Neutrophil (primary cell): ENCODE measurements around the gene SOD1.

Experiments used
- H3K27ac ChIP-seq: fragments of 200-600 bp; sonication (generic); 2 replicates; pipeline ENCODE4 v1.5.1; 2016; ENCODE audit warnings: mild to moderate bottlenecking, moderate library complexity
- H3K27me3 ChIP-seq: fragments of 200-600 bp; sonication (generic); 2 replicates; pipeline ENCODE4 v1.6.0; 2016; ENCODE audit warnings: mild to moderate bottlenecking
- H3K36me3 ChIP-seq: fragments of 200-600 bp; sonication (generic); 2 replicates; pipeline ENCODE4 v1.5.1; 2017
- H3K4me1 ChIP-seq, 2 experiments: fragments of 200-600 bp in 1 of 2; sonication (generic) in 1 of 2; 1 replicate in 1 of 2; 2 replicates in 1 of 2; pipeline versions ENCODE4 v1.5.1 to v1.6.1; 2013 to 2016; ENCODE audit warnings: low read depth in 1 of 2, low read length in 1 of 2, mild to moderate bottlenecking in 1 of 2, moderate library complexity in 1 of 2; ENCODE audit not compliant: control insufficient read depth in 1 of 2, insufficient read depth in 1 of 2
- H3K4me3 ChIP-seq, 2 experiments: fragments of 200-600 bp in 1 of 2; sonication (generic) in 1 of 2; 1 replicate in 1 of 2; 2 replicates in 1 of 2; pipeline ENCODE4 v1.5.1; 2013 to 2016; ENCODE audit warnings: low read depth in 1 of 2, low read length in 1 of 2, mild to moderate bottlenecking in 1 of 2, moderate library complexity in 1 of 2
- H3K9me3 ChIP-seq: fragments of 200-600 bp; sonication (generic); 2 replicates; pipeline ENCODE4 v1.5.1; 2016
- TF ChIP-seq, protein P1 (sequence below): fragments of 200-600 bp; sonication (generic); IDR thresholded peaks from 2 replicates; pipeline ENCODE4 v1.5.1; 2016; ENCODE audit warnings: antibody characterized with exemption

The SOD1 gene

DNA sequence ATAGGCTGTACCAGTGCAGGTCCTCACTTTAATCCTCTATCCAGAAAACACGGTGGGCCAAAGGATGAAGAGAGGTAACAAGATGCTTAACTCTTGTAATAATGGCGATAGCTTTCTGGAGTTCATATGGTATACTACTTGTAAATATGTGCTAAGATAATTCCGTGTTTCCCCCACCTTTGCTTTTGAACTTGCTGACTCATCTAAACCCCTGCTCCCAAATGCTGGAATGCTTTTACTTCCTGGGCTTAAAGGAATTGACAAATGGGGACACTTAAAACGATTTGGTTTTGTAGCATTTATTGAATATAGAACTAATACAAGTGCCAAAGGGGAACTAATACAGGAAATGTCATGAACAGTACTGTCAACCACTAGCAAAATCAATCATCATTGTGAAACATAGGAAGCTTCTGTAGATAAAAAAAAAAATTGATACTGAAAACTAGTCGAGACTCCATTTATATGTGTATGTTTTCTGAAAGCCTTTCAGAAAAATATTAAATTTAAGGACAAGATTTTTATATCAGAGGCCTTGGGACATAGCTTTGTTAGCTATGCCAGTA is 7.0 kb downstream of the SOD1 start:
- peaks cover 11 to 21% of the 10 kb centered on the region in 2 experiments for H3K4me1 ChIP-seq
- no peaks in the 10 kb centered on the region for H3K9me3 ChIP-seq
- H3K4me3 ChIP-seq = no peak overlapping the region
- H3K36me3 ChIP-seq = peaks cover 5% of the 10 kb centered on the region
- no peak overlapping the region for H3K27ac ChIP-seq
- H3K27me3 ChIP-seq = no peaks in the 10 kb centered on the region
- TF ChIP-seq, protein P1, sequence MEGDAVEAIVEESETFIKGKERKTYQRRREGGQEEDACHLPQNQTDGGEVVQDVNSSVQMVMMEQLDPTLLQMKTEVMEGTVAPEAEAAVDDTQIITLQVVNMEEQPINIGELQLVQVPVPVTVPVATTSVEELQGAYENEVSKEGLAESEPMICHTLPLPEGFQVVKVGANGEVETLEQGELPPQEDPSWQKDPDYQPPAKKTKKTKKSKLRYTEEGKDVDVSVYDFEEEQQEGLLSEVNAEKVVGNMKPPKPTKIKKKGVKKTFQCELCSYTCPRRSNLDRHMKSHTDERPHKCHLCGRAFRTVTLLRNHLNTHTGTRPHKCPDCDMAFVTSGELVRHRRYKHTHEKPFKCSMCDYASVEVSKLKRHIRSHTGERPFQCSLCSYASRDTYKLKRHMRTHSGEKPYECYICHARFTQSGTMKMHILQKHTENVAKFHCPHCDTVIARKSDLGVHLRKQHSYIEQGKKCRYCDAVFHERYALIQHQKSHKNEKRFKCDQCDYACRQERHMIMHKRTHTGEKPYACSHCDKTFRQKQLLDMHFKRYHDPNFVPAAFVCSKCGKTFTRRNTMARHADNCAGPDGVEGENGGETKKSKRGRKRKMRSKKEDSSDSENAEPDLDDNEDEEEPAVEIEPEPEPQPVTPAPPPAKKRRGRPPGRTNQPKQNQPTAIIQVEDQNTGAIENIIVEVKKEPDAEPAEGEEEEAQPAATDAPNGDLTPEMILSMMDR = no peak

DNA sequence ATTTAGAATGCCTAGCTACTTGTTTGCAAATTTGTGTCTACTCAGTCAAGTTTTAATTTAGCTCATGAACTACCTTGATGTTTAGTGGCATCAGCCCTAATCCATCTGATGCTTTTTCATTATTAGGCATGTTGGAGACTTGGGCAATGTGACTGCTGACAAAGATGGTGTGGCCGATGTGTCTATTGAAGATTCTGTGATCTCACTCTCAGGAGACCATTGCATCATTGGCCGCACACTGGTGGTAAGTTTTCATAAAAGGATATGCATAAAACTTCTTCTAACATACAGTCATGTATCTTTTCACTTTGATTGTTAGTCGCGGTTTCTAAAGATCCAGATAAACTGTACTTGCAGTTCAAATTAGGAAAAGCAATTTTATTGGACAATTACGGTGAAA is 7.6 kb downstream of the SOD1 start:
- H3K27me3 ChIP-seq = no peaks in the 10 kb centered on the region
- TF ChIP-seq, protein P1 = no peak
- H3K4me1 ChIP-seq = peaks cover 11 to 21% of the 10 kb centered on the region in 2 experiments
- no peaks in the 10 kb centered on the region for H3K9me3 ChIP-seq
- H3K27ac ChIP-seq = no peak overlapping the region
- no peak overlapping the region for H3K4me3 ChIP-seq
- peaks cover 11% of the 10 kb centered on the region for H3K36me3 ChIP-seq

DNA sequence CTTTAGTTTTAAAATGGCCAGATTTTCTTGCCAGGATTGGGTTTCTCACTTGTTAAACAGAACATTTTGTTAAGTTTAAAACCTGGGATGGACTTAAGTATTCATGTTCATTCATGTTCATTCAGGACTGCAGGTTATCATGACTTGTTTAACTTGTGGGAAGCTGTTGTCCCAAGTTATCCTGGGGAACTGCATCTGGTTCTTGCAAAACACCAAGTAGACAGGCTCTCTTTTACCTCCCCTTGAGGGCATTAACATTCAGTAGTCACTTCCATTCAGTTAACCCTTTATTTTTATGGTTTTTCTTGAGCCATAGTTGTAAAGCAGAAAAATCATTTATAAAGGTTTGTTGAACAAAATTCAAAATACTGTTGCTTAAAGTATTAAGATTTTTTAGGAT is 8.1 kb downstream of the SOD1 start:
- H3K36me3 ChIP-seq = peaks cover 12% of the 10 kb centered on the region
- peaks cover 11 to 21% of the 10 kb centered on the region in 2 experiments for H3K4me1 ChIP-seq
- no peak overlapping the region for H3K4me3 ChIP-seq
- H3K27ac ChIP-seq = no peak overlapping the region
- no peaks in the 10 kb centered on the region for H3K27me3 ChIP-seq
- H3K9me3 ChIP-seq = no peaks in the 10 kb centered on the region
- TF ChIP-seq, protein P1 = no peak

DNA sequence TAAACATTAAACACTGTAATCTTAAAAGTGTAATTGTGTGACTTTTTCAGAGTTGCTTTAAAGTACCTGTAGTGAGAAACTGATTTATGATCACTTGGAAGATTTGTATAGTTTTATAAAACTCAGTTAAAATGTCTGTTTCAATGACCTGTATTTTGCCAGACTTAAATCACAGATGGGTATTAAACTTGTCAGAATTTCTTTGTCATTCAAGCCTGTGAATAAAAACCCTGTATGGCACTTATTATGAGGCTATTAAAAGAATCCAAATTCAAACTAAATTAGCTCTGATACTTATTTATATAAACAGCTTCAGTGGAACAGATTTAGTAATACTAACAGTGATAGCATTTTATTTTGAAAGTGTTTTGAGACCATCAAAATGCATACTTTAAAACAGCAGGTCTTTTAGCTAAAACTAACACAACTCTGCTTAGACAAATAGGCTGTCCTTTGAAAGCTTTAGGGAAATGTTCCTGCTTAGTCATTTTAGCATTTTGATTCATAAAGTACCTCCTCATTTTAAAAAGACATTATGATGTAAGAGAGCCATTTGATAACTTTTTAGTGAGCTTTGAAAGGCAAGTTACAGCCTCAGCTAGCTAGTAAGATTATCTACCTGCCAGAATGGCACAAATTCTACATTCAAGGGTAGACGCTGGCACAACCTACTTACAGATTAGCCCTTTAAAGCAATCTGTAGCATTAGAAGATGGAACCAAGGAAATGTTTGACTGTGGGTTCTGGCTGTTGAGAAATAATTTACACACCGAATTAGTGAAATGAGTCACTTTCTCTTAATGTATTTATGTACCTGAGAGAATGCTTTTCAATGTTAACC is 9.4 kb downstream of the SOD1 start:
- no peak overlapping the region for H3K27ac ChIP-seq
- no peak overlapping the region for H3K4me3 ChIP-seq
- no peaks in the 10 kb centered on the region for H3K27me3 ChIP-seq
- no peaks in the 10 kb centered on the region for H3K9me3 ChIP-seq
- peaks cover 12% of the 10 kb centered on the region for H3K36me3 ChIP-seq
- H3K4me1 ChIP-seq = peaks cover 11 to 26% of the 10 kb centered on the region in 2 experiments
- TF ChIP-seq, protein P1 = no peak

DNA sequence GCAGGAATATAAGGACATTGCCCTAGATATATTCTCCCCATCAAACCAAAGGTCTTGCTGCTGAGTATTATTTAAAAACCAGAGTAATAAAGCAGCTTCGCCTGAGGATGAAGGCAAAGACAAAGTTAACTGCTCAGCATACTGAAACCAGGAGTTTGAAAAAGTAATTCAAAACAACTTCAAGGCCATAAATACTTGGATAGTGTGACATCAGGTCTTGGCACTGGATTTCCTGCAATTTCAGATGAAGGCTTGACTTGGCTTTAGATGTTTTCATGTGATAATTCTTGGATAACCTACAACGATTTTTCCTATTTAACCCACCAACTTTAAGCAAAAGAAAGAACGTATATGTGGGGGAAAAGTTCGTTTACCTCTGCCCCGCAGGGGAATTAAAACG is 10.6 kb downstream of the SOD1 start:
- Histone ChIP-seq H3K36me3 (peaks cover 12% of the 10 kb centered on the region), H3K4me1 (peaks cover 11 to 26% of the 10 kb centered on the region in 2 experiments), H3K4me3 (no peak overlapping the region), H3K27me3 (no peaks in the 10 kb centered on the region), H3K27ac (no peak overlapping the region), H3K9me3 (no peaks in the 10 kb centered on the region)
- TF ChIP-seq, protein P1 = no peak
